Stimulated activated CD4-positive, alpha-beta T cell treated with anti-CD3 and anti-CD28 coated beads, Interleukin-15, amount 100 ng/mL, for 1 hour (primary cell): Measurements from ENCODE around the gene SCD5.

ENCODE experiments used
- DNase-seq, 2 donors: peaks; one replicate each; pipeline ENCODE4 v3.0.0-alpha.2; 2020; ENCODE audit warnings: low read depth in 1 of 2, low spot score in 1 of 2

Gene SCD5

DNA sequence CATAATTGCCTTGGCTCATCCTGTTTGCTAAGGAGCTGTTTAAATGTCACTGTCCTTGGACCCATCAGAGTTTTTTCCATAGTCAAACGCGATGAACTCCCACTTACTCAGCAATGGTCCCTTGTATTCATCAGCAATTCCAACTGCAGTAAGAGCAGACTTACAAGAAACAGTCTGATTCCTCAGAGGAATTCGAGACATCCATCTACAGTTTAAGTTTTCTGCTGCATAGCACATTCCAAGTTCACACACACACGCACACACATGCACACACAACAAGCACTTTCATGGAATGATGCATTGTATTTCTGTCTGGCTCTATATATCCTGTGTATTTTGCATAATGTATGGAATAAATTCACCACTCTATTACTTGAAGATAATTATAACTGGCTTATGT is 204.1 kb downstream of the SCD5 start:
- DNase-seq = no peak

DNA sequence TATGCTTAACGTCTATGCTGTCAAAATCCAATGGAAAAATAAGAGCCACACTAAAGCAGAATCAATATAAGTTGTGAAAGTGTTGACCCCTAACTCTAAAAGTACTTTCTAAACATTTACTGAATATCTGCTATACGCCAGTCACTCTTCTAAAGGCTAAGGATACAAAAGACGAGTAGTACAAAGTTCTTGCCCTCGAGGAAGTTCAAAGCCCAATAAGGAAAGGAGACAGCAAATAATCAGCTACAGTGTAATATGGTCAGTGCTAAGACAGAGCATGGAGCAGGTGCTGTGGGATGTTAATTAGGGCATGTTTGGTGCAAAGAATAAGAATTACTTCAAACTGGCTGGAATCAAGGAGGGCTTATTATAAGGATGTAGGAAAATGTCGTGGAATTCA is 205.2 kb downstream of the SCD5 start:
- no peak for DNase-seq

DNA sequence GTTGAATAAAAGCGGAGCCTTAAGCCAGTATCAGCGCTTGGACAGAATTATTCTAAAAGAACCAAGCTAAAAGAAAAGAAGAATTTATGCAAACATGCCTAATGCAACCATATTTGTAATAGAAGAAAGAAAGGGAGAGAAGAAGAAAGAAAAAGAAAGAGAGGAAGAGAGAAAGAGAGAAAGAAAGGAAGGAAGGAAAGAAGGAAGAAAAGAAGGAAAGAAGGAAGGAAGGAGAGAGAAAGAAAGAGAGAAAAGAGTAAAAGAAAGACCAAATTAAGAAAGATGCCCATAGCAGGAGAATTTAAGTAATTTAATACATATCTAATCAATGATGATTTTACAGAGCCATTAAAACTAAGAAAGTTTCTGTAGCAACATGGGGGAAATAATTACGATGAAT is 206.0 kb downstream of the SCD5 start:
- DNase-seq = no peak

DNA sequence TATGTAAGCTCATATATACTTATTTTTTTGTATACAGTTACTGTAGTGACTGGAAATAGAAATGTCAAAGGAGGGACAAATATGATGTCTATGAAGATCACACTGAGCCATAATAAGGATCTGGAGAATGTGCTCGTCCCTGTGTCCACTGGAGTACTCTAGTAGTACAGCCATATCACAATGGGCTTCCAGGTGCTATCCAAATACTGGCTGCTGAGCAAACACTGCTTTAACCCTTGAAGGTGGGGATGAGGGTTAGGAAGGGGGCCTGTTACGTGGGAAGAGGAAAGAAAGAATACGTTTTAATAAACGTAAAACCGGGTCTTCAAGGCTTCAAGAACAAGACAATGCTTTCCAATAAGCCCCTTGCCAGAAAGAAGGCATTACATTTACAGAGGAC is 207.0 kb downstream of the SCD5 start:
- DNase-seq = no peak

DNA sequence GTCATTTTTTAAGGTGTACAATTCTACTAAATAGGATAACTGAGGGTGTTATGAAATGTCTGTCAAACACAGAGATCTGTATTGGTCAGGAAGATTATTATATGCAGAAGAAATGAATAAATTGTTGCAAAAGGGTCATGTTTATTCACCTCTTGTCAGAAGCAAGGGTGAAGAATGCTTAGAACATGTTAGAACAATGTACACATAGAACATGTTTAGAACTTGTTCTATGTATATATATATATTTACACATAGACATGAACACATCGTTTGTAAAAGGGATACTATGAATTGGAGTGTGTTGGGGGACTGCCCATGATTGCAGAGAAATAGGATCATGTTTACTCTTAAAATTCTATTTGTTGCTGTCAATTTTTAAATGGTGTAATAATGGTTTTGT is 208.8 kb downstream of the SCD5 start:
- no peak for DNase-seq

DNA sequence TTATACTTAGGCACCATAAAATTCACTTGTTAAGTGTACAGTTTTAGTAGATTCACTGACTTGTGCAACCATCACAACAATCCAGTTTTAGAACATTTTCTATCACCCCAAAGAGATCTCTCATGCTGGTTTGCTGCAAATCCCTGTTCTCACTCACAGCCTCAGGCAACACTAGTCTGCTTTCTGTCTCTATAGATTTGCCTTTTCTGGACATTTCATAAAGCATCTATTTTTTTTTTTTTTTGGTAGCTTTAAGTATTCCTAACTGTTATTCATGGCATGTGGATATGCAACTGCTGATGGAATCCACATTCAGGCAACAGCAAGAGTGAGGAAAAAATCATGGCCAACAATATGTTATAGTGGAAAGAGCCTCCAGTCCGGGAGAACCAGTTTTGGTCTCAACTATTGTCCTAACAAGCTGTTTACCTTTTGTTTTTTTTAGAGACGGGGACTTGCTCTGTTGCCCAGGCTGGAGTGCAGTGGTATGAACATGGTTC is 209.8 kb downstream of the SCD5 start:
- DNase-seq = no peak

DNA sequence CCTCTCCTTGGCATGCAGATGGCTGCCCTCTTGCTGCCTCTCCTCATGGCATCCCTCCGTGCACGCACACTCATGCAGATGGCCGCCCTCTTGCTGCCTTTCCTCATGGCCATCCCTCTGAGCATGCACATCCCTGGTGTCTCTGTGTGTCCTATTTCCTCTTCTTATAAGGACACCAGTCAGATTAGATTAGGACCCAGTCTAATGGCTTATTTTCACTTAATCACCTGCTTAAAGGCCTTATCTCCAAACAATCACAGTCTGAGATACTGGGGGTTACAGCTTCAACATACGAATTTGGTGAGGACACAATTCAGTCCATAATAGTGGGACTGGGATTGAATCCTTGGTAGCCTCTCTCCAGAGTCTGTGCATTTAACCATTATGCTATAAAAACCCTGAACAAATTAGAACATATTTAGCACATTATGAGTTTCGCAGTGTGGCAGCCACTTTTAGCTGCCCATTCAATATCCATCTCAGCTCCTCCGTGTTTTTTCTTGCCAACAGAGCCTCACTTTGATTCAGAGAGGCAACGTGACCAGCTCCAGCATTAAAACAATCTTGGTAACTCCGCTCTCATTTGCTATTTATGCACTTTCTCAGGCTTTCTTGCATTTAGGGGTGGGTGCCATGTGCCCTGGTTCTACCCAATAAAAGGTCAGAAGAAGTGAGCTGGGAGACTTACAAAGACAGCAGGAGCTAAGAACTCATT is 210.6 kb downstream of the SCD5 start:
- no peak for DNase-seq

DNA sequence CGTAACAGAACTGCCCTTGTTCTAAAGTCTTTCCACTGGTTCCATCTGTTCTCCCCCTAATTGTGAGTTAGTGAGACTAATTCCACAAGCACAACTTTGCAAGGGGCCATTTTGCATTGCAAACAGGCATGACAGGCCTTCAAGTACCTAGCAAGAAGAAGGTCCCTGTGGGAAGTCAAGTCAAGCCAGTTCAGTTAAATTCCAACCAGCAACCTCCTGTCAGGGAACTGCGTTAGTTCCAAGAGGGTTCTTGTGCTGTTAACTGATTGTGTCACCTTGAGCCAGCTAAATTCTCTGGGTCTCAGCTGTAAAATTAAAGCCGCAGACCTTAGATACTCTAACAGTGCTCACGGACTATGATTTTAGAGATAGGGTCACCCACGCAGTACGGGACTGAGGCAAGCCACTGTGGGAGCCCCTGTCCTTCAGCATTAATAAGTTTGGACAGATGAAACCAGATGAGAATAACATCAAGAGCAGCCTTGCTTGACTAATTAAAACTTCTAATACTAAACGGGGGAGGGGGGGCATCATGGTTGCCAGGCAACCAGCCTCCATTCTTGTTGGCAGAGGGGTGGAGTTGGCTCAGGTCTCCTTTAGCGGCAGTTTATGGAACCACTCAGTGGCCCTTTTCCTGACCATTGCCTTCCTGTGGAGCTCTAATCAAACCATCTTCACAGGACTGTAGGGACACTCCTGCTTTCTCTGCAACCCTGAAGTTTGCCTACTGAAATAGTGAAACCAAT is 212.7 kb downstream of the SCD5 start:
- DNase-seq = no peak

DNA sequence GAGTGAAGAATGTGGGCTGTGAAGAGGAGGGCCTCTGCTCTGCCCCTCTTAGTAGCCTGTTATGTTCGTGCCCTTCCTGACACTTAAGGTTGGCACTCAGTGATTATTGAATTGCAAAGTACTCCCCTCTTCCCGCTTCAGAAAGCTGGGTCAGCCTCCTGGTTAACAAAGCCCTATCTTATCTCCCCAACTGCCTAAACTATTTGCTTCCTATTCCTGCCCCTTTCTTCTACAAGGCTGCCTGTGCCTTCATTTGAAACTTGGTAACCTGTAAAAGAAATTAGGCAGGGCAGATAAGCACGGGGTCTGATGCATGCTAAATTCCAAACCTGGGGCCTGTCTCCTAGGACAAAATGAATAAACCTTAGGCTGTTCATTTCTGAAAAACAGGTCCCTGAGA is 213.7 kb downstream of the SCD5 start:
- no peak for DNase-seq

DNA sequence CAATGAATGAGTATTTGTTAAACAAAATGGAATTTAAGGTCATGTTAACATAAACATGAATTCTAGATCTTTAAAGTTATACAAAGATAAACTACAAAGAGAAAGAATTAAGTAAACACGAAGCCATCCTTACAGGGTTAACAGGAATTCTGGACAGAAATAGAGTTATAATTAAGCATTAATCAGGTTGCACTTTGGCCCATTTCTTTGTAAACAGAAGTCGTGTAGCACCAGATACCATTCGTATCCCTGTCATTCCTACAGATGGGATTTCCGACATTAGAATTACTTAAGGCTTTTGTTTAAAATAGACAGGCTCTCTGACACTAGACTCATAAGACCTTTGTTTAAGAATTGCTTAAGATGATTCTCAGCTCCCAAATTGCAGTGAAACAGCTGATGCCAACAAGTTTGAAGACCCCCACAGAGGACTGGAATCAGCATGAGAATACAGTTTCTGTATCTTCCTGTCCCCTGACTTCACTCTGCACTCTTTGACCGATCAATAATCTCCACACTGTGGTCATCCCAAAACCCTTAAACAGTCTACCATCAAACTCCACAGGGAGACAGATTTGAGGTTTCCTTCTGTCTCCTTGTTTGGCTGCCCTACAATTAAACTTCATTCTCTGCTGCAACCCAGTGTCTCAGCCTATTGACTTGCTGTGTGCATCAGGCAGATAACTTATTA is 214.6 kb downstream of the SCD5 start:
- DNase-seq = no peak

DNA sequence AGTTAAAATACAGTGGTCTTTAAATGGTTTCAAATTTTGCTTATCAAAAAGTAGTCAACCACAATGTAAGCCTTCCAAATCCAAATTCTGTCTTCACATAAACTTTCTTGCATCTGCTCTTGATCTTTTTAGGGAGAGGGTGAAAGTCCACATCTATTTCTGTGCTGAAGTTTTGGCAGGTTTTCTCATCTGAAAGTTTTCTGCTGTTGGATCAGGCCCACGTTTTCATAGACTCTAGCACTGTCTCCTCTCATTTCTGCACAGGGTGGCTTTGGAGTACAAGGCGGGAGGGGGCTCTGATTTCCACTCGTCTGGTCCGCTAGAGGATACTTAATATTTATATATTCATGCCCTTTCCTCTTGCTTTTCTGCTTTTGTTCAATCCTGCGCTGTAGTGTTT is 218.7 kb downstream of the SCD5 start:
- DNase-seq = no peak
